Measurements from ENCODE around the gene RIPK3.

GRCh38 chr14:24364841-24365240, 25.1 kb upstream of the RIPK3 start:
- no peak for TF ChIP-seq CTCF (IDR thresholded peaks at IDR 0.05)
- TF ChIP-seq POLR2A (IDR thresholded peaks at IDR 0.05), result no peak

Data from Peyer's patch (tissue), 4 donors.